SKM-1 treated with dmso at 0.1 percent for 144 hours (cell line): Measurements from ENCODE around the gene VAPA.

Source experiments
- DNase-seq: peaks from one replicate; lab custom pipeline; 2025; ENCODE audit not compliant: unreplicated experiment; lab: John Stamatoyannopoulos, UW

VAPA gene

DNA sequence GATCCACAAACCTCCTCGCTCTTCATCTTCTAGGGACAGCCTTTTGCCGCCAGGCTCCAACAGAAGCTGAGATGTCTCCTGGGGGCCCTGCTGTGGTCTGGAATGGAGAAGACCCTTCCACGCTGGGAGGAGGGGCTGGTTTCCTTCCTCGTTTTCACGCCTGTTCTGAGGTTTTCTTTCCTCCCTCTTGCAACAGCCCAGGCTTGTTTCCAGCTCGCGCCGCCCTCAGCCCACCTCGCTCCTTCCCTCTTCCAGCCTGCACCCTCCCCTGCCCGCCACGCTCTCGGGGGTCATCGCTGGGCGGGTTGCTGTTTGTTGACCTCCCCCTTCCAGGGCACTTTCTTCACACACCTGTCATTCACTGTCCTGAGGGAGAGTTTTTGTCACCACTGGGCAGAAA is 55.4 kb downstream of the VAPA start:
- no peak for DNase-seq

- DNase-seq: peak; percentile 62
Measured at GRCh38 chr18:9971313-9971920, 57.6 kb downstream of the VAPA start.

GRCh38 chr18:9973470-9973869 is 59.7 kb downstream of the VAPA start:
- DNase-seq: no peak

GRCh38 chr18:9974279-9974915 is 60.6 kb downstream of the VAPA start:
- no peak for DNase-seq

DNA sequence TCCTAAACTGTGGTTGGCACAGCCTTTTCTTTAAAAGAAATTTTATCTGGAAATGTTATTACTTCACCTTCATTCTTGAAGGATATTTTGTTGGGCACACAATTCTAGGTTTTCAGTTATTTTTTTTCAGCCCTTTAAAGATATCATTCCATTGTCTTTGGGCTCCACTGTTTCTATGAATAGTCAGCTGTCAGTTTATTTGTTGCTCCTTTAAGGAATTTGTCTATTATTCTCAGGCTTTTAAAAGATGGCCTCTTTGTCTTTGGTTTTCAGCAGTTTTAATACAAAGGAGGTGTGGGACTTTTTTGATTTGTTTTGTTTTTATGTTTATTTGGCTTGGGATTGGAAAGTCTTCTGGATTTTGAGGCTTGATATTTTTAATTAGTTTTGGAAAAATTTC is 61.8 kb downstream of the VAPA start:
- no peak for DNase-seq

DNA sequence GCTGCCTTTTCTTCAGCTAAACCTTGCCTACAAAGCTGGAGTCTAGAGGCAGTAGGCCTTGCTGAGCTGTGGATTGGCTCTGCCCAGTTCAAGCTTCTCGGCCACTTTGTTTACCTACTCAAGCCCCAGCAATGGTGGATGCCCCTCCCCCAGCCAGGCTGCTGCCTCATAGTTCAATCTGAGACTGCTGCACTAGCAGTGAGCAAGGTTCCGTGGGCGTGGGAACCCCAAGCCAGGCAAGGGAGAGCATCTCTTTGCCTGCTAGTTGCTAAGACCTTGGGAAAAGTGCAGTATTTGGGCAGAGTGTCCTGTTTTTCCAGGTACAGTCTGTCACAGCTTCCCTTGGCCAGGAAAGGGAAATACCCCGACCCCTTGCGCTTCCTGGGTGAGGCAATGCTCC is 68.9 kb downstream of the VAPA start:
- no peak for DNase-seq

DNA sequence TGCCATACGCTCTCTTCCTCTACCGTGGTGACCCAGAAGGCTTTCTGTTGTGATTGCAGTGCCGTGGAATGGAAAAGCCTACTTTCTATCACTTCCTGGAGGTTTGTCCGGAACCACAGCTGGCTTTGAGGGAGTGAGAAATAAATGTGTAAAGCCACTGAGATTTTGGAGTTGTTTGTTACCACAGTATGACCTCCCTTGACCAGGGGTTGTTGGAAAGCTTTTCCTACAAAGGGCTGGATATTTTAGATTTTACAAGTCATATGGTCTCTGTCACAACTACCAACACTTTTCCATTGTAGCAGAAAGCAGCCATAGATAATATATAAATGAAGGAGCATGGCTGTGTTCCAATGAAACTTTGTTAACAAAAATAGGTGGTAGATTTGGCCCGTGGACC is 70.3 kb downstream of the VAPA start:
- DNase-seq: no peak

GRCh38 chr18:9985641-9986040 is 71.8 kb downstream of the VAPA start:
- no peak for DNase-seq

DNA sequence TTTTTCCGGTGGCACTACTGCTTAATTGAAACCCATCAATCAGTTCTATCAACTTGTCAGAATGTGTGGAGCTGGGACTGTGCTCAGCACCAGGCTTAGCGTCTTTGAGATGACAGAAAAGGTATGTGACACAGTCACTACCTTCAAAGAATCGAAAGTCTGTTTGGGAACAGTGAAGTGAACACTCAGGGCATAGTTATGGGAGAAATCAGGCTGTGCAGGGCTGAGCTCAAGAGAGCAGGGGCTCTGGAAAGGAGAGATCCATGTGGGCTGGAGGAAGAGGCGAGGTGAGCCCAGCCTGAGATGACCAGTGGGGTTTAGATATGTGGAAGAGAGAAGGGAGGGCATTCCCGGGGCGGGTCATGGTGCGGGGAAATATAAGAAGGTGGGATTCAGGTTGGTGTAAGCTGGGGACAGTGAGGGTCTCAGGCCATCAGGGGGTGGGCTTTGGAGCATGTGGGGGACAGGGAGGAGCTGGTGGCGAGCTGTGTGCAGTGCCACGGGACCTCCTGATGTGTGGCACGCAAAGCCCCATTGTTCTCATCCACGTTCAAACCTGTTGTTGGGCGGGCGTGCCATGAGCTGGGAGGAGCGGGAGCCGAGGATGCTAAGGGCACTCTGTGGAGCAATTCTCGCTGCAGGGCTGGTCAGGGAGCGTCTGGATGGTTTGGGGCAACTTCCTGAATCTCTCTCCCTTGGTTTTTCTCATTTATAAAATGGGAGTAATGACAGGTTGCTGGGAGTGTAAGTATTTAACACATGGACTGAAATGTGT is 72.5 kb downstream of the VAPA start:
- no peak for DNase-seq

DNA sequence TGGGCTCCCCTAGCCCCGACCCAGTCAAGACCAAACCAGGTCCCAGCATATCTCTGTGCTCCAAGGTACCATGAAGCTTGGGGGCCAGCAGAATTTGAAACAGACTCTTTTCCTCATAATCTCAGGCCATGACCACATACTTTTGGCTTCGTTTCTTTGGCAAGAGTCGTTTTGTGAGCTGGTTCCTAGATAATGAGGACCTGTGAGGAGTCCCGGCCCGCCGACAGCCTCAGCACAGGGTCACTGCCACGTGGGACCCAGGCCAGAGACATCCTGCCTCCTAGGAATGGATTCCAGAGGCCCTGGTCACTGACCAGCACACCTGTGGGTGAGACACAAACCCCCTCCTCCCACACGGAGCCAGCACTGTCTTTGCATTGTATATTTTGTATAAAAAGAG is 73.5 kb downstream of the VAPA start:
- DNase-seq: no peak

DNA sequence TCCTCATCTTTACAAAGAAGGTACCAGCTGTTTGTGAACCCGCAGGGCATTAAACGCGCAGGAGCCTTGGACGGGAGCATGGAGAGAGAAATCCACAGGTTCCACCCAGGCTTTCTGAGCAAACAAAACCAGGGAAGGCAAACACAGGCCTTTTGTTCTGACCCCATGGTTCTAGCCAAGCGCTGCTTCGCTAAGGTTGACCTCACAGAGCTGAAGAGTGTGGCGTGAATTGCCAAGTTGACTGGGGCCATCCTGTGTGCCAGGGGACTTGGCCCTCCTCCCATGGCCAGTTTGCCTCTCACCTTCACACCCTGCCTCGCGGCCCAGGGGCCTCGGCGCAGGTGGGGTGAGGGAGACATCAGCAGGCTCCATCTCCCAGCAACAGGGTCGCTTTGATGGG is 74.1 kb downstream of the VAPA start:
- DNase-seq: no peak

DNA sequence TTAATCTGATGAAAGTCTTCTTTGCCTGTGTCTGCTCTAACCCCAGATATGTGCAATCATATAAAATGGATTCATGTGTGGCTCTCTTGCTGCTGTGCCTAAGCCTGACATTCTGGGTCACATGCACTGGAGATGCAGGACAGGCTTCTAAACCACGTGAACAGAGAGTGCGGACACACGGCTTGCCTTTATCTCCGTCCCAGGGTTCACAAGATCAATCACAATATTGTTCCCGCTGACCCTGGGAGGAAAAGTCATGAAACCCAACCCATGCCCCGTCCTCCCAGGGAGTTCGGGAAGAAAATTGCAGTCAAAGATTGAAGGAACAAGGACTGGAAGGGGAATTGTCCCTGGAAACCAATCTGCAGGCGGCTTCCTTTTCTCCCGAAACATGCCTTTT is 74.8 kb downstream of the VAPA start:
- no peak for DNase-seq

DNA sequence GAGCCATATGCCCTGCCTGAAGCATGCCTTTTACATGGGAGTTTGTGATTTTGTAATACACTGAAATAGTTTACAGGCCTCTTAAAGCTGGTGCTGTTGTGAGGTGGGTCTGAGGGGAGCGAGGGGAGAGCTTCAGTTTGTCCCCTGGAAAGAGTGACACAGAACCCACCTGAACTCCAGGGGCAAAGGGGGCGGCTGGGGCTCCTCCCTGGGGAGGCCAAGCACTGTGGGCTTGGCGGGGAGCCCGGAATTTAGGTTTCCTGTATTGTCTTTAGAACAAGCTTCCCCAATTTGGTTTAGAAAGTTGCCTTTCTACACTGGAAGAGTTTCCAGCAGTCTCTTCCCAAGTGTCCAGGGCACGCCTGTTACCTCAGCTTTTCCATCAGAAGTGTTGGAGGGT is 75.7 kb downstream of the VAPA start:
- no peak for DNase-seq

DNA sequence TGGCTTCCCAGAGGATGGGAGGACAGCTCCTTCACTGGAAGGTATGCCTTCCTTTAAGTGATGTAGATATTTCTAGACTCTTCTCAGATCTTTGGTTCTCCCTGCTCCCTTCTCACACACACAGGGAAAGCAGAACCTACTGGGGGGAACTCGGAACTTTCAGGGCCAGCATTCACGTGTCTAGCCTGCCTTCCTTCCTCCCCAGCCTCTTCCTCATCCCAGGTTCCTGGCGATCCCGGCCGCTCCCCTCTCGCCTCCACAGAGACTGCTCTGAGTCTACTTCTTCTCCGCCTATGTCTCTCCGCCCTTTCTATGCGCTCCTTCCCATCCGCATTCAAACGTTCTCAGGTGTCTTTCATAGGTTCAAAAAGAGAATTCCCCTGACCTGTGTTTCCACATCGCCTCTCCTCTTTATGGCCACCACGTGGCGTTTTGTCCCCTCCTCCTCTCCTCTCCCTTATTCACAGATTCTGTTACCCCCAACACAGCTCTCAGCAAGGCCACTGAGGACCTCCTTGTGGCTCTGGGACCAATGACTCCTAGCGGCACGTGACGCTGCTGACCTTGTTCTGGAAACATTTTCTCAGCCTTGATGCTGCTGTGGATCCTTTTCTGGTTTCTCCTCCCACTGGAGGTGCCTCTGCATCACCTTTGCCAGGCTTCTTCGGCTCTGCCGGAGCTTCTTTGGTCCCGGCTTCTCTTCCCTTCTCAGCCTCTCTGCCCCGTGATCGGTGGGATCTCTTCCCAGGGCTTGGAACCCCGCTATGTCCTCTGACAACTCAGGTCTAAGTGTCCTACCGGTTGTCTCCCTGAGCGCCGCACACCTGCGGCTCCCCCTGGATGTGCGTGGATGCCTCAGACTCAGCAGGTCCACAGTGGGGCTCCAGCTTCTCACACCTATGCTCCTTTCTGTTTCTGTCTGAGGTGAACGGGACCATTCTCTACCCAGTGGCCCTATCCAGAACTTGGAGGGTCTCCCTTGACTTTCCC is 77.5 kb downstream of the VAPA start:
- DNase-seq: no peak

- DNase-seq: no peak
Measured at GRCh38 chr18:9992300-9992972, 78.6 kb downstream of the VAPA start.

DNA sequence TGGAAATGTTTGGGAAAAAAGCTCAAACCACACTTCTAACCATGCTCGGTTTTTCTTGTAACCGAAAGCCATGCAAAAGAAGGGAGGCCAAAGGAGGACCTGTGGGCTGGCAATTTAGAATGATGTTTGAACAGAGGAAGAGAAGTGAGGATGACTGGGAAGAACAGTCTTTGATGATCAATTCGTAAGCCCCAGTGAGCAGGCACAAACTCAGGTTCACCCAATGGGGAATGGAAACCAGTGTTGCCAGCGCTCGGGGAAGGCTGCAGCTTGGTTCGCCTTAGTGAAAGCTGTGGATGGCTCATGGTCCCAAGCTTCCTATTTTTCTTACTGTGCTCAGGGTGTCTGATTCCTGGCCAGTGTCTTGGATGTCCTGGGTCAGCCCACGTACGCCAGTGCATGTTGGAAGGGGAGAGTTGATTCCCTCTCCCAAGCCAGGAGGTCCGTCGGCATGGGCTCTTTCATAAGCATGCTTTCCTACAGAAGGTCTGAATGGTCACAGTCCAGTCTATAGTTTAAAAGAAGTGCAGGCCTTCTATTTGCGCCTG is 79.2 kb downstream of the VAPA start:
- DNase-seq: no peak

- DNase-seq: no peak
Measured at GRCh38 chr18:9993521-9994025, 79.8 kb downstream of the VAPA start.

DNA sequence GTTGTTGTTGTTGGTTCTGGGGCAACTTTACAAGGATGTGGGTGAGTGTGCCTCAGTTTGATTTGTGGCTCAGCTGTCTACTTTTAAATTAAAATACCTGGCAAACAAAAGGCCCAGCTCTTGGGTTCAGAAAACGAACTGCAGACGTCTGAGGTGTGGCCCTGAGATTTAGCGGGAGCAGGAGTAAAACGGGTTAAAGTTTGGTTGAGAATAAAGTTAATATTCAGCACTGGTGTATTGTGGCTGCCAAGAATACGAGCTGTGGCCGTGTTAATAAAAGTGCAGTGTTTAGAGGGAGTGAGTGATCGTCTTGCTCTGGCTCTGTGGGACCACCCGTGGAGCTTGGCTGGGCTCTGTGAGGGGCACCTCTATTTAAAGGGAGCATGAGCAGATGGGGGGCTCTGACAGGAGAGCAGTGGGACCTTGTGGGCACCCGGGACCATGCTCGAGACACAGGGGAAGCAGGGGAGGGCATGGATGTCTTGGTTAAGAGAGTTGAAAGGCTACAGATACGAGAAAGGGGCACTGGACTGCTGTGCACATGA is 80.3 kb downstream of the VAPA start:
- no peak for DNase-seq

- no peak for DNase-seq
Measured at GRCh38 chr18:9994701-9995235, 81.0 kb downstream of the VAPA start.

- DNase-seq: no peak
Measured at GRCh38 chr18:9995631-9996030, 81.8 kb downstream of the VAPA start.
